ENCODE data around the gene TMEM62. TPM values are rescaled to one million over a fixed set of nuclear protein-coding genes. Genes with fewer than 3 reads are reported as not detected.

TMEM62 gene
- total RNA-seq, 2 experiments from 2014 or later: 15.3 to 18.5 TPM

- Mint-ChIP-seq H3K4me3 (no peak overlapping the region), H3K9me3 (no peaks in the 10 kb centered on the region), H3K4me1 (peaks cover 1% of the 10 kb centered on the region), H3K27me3 (peaks cover 3% of the 10 kb centered on the region), H3K27ac (no peak overlapping the region), H3K36me3 (ENCODE audit: low read depth) (no peaks in the 10 kb centered on the region)
- ChIA-PET POLR2A (no interaction called here), CTCF (interaction anchor here (0.8 kb wide), 2 partner anchors 8 to 77 kb away, joined by 4 read pairs; no protein-coding TSS in a partner anchor)
- no peak for DNase-seq
Measured at GRCh38 chr15:43208052-43209002, 74.9 kb downstream of the TMEM62 start.

DNA sequence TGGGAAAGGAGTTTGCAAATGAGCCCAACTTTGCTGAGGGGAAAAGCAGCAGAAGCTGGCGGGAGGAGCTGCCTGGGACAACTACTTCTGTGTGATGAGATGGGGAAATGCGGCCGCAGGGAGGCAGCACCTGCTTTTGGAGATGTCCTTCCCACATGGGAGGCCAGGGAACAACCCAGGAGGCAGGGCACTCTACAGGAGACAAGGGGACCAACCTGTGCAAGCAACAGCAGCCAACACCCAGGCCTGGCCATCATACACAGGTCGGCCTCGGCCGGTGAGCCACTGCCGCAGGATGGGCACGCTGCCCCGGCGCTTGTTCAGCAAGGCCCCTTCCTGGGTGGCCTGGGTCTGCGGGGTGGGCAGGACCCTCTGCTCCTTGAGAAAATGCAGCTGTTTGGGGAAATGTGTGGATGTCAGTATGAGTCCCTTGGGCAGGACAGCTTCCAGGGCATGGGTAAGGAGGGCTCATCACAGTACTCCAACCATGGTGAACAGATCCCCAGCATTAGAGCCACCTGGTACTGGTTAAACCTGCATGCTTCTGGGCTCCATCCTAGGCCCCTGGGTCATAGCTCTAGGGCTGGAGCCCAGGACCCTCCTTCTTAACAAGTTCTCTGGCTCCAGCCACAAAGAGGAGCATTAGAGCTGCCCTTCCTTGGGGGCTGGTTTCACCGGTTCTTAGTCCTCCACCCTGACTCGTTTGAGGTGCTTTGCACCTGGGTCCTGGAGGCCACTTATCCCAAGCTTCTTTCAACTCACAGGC, 75.9 kb downstream of the TMEM62 start:
- H3K4me1 Mint-ChIP-seq: peaks cover under 1% of the 10 kb centered on the region
- no peak overlapping the region for H3K27ac Mint-ChIP-seq
- H3K4me3 Mint-ChIP-seq: no peak overlapping the region
- H3K27me3 Mint-ChIP-seq: peaks cover 3% of the 10 kb centered on the region
- H3K36me3 Mint-ChIP-seq (ENCODE audit: low read depth): no peaks in the 10 kb centered on the region
- no peaks in the 10 kb centered on the region for H3K9me3 Mint-ChIP-seq
- CTCF ChIA-PET: no interaction called here
- no peak for DNase-seq
- POLR2A ChIA-PET: no interaction called here

GRCh38 chr15:43210172-43210745, 76.9 kb downstream of the TMEM62 start:
- POLR2A ChIA-PET: no interaction called here
- no peak overlapping the region for H3K27ac Mint-ChIP-seq
- no peaks in the 10 kb centered on the region for H3K4me1 Mint-ChIP-seq
- no peak for DNase-seq
- no peaks in the 10 kb centered on the region for H3K9me3 Mint-ChIP-seq
- peaks cover 3% of the 10 kb centered on the region for H3K27me3 Mint-ChIP-seq
- H3K4me3 Mint-ChIP-seq: no peak overlapping the region
- H3K36me3 Mint-ChIP-seq (ENCODE audit: low read depth): no peaks in the 10 kb centered on the region
- CTCF ChIA-PET: interaction anchor here (1.3 kb wide), 2 partner anchors 19 to 137 kb away, joined by 3 read pairs; no protein-coding TSS in a partner anchor

GRCh38 chr15:43210807-43211206, 77.4 kb downstream of the TMEM62 start:
- H3K9me3 Mint-ChIP-seq: no peaks in the 10 kb centered on the region
- peaks cover 2% of the 10 kb centered on the region for H3K27me3 Mint-ChIP-seq
- no peaks in the 10 kb centered on the region for H3K4me1 Mint-ChIP-seq
- no peak for DNase-seq
- ChIA-PET POLR2A (no interaction called here), CTCF (interaction anchor here (0.6 to 1.3 kb wide), 3 partner anchors 18 to 136 kb away, joined by 3 read pairs; no protein-coding TSS in a partner anchor)
- H3K27ac Mint-ChIP-seq: no peak overlapping the region
- no peaks in the 10 kb centered on the region for H3K36me3 Mint-ChIP-seq (ENCODE audit: low read depth)
- H3K4me3 Mint-ChIP-seq: no peak overlapping the region

DNA sequence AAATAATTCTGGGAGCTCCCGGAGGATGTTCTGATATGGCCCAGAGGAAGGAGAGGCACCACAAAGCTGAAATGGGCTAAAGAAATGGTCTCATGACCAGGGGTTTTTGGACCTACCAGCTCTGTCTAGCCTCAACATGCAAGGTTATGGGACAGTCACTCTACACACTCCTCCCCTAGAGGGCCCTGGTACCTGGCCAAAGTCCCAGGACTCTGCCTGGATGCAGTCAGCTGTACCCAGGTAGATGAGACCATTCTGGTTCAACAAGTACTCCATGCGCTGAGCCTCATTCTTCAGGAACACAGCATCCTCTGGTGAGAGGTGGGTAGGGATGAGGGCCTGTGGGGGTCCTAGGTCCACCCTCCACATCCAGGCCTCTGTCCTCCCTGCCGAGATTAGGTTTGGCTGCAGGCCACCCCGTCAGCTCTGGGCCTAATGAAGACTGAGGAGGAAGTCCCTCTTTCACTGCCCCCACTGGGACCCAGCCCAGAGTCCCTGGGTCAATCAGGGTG, 77.9 kb downstream of the TMEM62 start:
- Mint-ChIP-seq H3K27ac (no peak overlapping the region), H3K4me3 (no peak overlapping the region), H3K9me3 (no peaks in the 10 kb centered on the region), H3K27me3 (no peaks in the 10 kb centered on the region), H3K36me3 (ENCODE audit: low read depth) (no peaks in the 10 kb centered on the region), H3K4me1 (no peaks in the 10 kb centered on the region)
- CTCF ChIA-PET: interaction anchor here (0.6 to 1.3 kb wide), 3 partner anchors 18 to 136 kb away, joined by 3 read pairs; no protein-coding TSS in a partner anchor
- no peak for DNase-seq
- POLR2A ChIA-PET: no interaction called here

DNA sequence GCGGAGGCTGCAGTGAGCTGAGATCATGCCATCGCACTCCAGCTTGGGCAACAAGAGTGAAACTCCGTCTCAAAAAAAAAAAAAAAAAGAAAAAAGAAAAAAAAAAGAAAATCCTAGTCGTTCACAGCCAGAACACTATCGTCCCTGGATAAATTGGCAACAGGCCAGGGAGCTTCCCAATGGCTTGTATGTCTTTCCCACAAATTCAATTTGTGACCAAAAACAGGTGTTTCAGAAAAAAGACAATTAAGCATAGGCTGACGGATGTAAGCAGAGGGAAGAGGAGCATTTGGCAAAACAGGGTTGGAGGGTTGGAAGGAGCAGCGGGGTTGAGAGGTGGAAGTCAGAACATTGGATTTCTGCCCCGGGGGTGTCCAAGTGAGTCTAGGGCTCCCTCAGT, 78.9 kb downstream of the TMEM62 start:
- no peak for DNase-seq
- POLR2A ChIA-PET: no interaction called here
- no peaks in the 10 kb centered on the region for H3K27me3 Mint-ChIP-seq
- no peaks in the 10 kb centered on the region for H3K4me1 Mint-ChIP-seq
- H3K9me3 Mint-ChIP-seq: no peaks in the 10 kb centered on the region
- CTCF ChIA-PET: interaction anchor here (0.6 to 2.9 kb wide), 3 partner anchors 8 to 1107 kb away, joined by 3 to 18 read pairs (median 7); no protein-coding TSS in a partner anchor
- H3K4me3 Mint-ChIP-seq: no peak overlapping the region
- H3K36me3 Mint-ChIP-seq (ENCODE audit: low read depth): no peaks in the 10 kb centered on the region
- no peak overlapping the region for H3K27ac Mint-ChIP-seq

DNA sequence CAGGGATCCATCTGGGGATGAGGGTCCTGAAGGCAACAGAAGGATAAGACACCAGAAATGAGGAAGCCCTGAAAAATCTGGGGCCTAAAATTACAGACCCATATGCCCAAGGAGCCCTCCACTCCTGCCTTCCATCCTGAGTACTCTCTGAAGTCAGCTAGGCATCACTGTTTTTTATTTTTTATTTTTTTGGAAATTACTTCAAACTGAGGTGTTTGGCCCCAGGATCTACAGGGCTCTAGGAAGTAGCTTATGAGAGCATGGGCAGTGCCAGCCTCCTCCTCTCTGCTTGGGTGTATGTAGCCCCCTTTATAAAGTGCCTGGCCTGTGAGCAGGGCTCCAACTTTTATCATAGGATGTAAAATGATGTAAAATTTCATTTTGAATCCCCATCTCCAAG, 79.6 kb downstream of the TMEM62 start:
- ChIA-PET CTCF (interaction anchor here (2.0 to 2.9 kb wide), 2 partner anchors 9 to 13 kb away, joined by 7 to 18 read pairs; no protein-coding TSS in a partner anchor), POLR2A (no interaction called here)

GRCh38 chr15:43213466-43213865, 80.1 kb downstream of the TMEM62 start:
- Mint-ChIP-seq H3K27me3 (peaks cover 1% of the 10 kb centered on the region), H3K36me3 (ENCODE audit: low read depth) (no peaks in the 10 kb centered on the region), H3K27ac (no peak overlapping the region), H3K4me1 (no peaks in the 10 kb centered on the region), H3K4me3 (no peak overlapping the region), H3K9me3 (no peaks in the 10 kb centered on the region)
- DNase-seq: no peak
- ChIA-PET CTCF (interaction anchor here (1.6 to 2.9 kb wide), 3 partner anchors 9 to 20 kb away, joined by 5 to 18 read pairs (median 7); no protein-coding TSS in a partner anchor), POLR2A (no interaction called here)

More for the DNA sequence above, 79.6 kb downstream of the TMEM62 start:
- H3K4me3 Mint-ChIP-seq: no peak overlapping the region
- no peaks in the 10 kb centered on the region for H3K36me3 Mint-ChIP-seq (ENCODE audit: low read depth)
- no peaks in the 10 kb centered on the region for H3K9me3 Mint-ChIP-seq
- DNase-seq: no peak
- H3K27ac Mint-ChIP-seq: no peak overlapping the region
- H3K27me3 Mint-ChIP-seq: no peaks in the 10 kb centered on the region
- H3K4me1 Mint-ChIP-seq: no peaks in the 10 kb centered on the region

GRCh38 chr15:43214169-43214568, 80.8 kb downstream of the TMEM62 start:
- no peaks in the 10 kb centered on the region for H3K36me3 Mint-ChIP-seq (ENCODE audit: low read depth)
- no peak for DNase-seq
- peaks cover 1% of the 10 kb centered on the region for H3K27me3 Mint-ChIP-seq
- no peak overlapping the region for H3K4me3 Mint-ChIP-seq
- no peak overlapping the region for H3K27ac Mint-ChIP-seq
- no peaks in the 10 kb centered on the region for H3K9me3 Mint-ChIP-seq
- ChIA-PET POLR2A (no interaction called here), CTCF (interaction anchor here (1.2 to 2.9 kb wide), 4 partner anchors 10 to 42 kb away, joined by 5 to 18 read pairs (median 6); no protein-coding TSS in a partner anchor)
- H3K4me1 Mint-ChIP-seq: no peaks in the 10 kb centered on the region

DNA sequence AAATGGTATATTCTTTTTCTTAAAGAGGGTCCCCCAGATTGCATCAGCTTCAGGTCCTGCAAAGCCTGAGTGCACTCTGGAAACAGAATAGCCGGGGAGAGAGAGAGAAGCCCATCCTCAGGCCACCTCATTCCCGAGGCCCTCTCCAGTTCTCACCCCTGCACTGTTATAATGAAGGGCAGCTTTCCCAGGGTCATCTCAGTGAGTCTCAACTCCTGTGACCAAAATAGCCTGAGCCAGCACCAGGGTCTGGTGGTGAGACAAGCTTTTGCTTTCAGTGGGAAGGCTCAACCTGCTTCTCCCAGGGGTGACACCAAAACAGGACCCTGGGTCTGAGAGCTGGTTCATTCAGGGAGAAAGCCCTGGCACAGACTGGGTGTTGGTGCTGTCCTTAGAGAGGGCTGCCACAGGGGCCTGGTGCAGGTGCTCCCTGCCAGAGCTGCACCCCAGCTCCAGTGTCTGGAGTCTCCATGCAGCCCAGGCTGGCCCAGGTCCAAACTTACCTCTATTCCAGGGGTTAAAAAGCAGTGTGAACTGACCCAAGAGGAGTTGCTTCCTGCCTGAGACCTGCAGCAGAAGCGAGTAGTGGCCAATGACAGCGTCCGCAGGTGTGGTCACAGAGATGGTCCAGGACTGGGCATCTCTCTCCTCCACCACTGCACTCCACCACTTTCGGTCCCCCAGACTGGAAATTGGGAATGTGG, 81.4 kb downstream of the TMEM62 start:
- no peak overlapping the region for H3K27ac Mint-ChIP-seq
- ChIA-PET POLR2A (no interaction called here), CTCF (interaction anchor here (1.2 to 2.9 kb wide), 3 partner anchors 11 to 41 kb away, joined by 5 to 18 read pairs (median 5); no protein-coding TSS in a partner anchor)
- H3K4me1 Mint-ChIP-seq: no peaks in the 10 kb centered on the region
- H3K36me3 Mint-ChIP-seq (ENCODE audit: low read depth): no peaks in the 10 kb centered on the region
- no peak overlapping the region for H3K4me3 Mint-ChIP-seq
- H3K9me3 Mint-ChIP-seq: no peaks in the 10 kb centered on the region
- DNase-seq: no peak
- H3K27me3 Mint-ChIP-seq: peaks cover 1% of the 10 kb centered on the region

- Mint-ChIP-seq H3K27me3 (peaks cover 5% of the 10 kb centered on the region), H3K4me1 (no peaks in the 10 kb centered on the region), H3K9me3 (no peaks in the 10 kb centered on the region), H3K36me3 (ENCODE audit: low read depth) (no peaks in the 10 kb centered on the region), H3K4me3 (no peak overlapping the region), H3K27ac (no peak overlapping the region)
- no peak for DNase-seq
- ChIA-PET POLR2A (no interaction called here), CTCF (interaction anchor here (0.7 to 1.9 kb wide), 3 partner anchors 9 to 66 kb away, joined by 3 to 7 read pairs (median 3); no protein-coding TSS in a partner anchor)
Measured at GRCh38 chr15:43215961-43216360, 82.6 kb downstream of the TMEM62 start.
